HG02588 (cell line): ENCODE measurements around the gene KAZN.

Experiments
- ATAC-seq: cut with Tn5 transposase; IDR thresholded peaks from one replicate; pipeline ENCODE4 v1.9.1; 2021; ENCODE audit warnings: mild to moderate bottlenecking, moderate library complexity; ENCODE audit not compliant: unreplicated experiment

The KAZN gene

DNA sequence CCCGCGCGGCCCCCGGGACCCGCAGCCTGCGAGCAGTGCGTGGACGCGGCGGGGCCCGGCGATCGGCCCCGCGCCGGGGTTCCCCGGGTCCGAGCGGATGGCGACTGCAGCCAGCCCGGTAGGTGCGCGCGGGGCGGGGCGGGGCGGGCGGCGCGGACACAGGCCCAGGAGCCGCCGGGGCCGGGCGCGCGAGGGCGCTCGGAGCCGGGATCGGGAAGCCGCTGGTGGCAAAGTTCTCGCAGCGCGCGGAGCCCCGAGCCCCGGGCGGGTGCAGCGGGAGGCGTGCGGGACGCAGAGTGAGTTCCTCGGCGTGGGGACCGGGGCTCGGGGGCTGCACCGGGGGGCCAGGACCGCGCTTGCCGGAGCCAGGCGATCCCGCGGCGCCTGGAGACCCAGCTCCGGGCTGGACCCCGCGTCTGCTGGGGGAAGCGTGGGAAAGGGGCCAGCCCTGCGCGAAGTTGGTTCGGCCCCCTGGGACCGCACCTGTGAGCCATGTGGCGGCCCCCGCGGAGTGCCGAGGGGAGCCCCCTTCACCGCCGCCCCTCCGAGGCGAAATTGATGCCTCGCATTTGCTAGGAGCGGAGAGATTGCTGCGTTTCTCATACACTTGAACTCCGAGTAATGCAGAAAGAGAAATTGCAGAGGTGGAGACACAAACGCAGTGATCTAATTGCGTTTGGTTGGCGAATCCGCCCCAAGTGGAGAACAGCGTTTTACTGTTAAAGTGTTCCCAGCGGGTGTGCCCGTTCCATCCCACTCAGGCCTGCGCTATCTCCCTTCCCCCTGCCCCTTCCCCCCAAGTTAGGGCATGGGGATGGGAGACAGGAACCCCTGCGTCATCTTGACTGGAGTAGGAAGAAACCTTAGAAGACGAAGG is 326.2 kb downstream of the KAZN start:
- ATAC-seq: no peak

- no peak for ATAC-seq
These were observed 327.1 kb downstream of the KAZN start for GRCh38 chr1:14925336-14926136.

DNA sequence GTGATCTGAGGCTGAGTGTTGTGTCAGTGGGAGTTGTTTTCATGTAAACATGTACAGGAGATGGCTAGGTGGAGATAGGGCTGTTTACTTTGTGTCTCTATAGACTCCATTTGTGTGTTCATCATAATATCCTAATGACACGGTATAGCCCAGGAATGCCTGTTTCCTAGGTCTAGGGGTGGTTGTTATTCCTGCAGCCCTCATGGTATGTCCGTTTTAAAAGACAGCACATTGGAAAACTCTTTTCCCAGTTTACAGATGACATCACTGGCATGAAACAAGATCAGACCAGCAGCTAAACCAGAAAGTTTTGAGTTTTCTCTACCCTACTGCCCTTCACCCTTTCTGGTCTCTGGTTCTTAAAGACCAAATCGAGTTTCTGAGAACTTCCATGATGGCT is 327.7 kb downstream of the KAZN start:
- no peak for ATAC-seq

DNA sequence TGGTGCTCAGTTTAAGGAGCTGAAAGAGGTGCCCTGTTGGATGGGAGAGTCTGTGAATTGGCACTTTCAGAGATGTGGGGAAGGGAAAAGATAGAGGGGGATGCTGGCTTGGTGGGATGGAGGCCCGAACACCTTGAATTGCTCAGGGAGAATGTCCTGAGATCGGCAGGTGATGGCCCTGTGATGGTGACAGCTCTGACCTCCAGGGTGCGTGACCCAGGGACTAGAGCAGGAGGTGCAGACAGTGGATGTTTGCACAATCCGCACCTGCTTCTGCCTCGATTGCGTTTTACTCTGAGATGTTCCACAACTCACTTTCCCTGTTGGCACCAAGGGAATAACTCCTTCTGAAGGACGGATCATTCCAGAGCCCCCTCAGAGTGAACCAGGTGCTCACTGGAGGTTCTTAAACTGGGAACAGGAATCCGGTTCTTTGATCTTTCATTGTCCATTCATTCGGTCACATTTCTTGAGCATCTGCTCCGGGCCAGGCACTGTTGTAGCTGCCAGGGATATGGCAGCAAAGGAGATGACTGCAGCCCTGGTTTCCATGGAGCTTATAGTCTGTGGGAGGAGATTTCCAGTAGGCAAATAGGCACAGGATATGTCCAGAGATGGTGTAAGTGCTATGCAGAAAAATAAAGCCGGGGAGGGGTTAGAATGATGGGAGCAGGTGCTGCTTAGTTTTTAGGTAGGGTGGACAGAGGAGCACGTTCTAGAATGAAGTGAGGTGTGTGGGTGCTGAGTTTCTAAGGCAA is 328.5 kb downstream of the KAZN start:
- no peak for ATAC-seq

- no peak for ATAC-seq
These were observed 329.9 kb downstream of the KAZN start for GRCh38 chr1:14928412-14928811.

- no peak for ATAC-seq
These were observed 330.5 kb downstream of the KAZN start for GRCh38 chr1:14928886-14929546.

- no peak for ATAC-seq
These were observed 331.2 kb downstream of the KAZN start for GRCh38 chr1:14929547-14930246.

GRCh38 chr1:14930247-14930965 is 331.9 kb downstream of the KAZN start:
- ATAC-seq: no peak

GRCh38 chr1:14932034-14932638 is 333.7 kb downstream of the KAZN start:
- no peak for ATAC-seq

DNA sequence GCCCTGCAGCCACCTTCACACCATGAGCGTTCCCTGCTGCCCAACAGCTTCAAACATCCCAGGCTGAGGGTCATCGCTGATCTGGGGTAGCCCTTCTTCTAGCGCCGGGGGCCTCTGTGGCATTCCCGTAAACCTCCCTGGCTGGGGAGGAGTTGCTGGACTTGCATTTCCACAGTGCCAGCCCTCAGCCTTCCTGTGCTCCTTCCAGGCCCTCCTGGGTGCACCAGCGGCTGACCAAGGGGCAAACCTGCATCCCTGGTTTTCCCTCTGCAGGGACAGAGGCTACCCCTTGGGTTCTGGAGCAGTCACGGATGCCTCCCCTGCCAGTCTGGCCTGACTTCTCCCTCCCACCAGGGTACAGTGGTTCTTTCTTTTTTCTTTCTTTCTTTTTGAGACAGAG is 336.4 kb downstream of the KAZN start:
- ATAC-seq: no peak

GRCh38 chr1:14936815-14937214 is 338.3 kb downstream of the KAZN start:
- no peak for ATAC-seq

GRCh38 chr1:14937288-14937949 is 338.9 kb downstream of the KAZN start:
- ATAC-seq: no peak

DNA sequence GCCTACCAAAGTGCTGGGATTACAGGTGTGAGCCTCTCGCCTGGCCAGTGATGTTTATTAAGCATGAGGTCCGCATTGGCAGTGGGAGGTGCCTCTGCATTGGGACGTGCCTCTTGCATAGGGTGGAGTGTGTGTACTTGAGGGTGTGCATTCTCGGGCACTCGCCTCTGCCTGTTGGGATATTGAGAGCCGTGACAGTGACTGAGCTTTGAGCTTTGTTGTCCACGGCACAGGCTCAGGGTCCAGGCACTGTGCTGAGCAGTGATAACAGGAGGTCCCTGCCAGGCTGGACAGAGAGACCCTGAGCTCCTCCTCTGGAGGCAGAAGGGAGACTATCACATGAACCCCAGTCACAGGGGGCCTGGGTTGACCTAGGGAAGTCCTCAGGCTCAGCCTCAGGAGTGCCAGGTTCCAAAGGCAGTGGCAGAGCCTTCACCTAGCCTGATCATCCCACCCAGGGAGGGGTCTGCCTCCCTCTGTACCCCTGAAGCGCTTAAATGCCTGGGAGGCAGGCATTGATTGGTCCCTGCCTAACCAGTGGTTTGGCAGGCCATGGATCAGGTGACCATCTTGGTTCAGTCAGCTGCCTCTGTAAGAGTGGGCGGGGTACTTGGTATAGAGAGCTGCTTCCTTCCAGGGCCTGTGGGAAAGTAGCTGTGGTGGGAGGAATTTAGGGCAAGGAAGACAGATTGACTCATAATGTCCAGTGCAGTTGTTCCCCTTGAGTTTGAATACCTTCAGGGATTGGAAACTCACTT is 341.2 kb downstream of the KAZN start:
- no peak for ATAC-seq

DNA sequence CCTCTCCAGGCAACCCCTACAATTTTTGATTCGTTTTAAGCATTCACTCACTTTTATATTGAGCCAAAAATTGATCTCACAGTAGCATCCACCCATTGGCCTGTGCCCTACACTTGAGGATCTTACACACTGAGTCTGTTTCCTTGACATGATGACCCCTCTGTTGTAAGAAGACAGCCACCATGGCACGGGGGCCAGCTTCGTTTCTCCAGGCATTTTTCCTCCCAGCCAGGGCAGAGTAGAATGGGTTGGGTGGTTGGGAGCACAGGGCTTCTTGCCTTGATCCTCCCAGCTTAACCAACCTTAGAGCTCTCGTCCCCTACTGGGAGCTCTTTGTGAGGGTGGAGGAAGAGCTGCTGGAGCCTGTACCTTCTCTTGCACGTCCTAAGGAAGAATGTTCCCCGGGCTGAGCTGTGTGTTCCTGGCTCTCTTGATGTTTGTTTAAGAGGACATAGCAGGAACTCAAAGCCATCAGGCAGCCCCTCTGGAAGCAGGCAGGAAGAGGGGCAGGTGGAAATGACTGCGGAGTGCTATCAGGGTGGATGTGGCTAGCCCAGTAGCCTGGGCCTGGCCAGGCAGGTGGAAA is 341.9 kb downstream of the KAZN start:
- no peak for ATAC-seq

DNA sequence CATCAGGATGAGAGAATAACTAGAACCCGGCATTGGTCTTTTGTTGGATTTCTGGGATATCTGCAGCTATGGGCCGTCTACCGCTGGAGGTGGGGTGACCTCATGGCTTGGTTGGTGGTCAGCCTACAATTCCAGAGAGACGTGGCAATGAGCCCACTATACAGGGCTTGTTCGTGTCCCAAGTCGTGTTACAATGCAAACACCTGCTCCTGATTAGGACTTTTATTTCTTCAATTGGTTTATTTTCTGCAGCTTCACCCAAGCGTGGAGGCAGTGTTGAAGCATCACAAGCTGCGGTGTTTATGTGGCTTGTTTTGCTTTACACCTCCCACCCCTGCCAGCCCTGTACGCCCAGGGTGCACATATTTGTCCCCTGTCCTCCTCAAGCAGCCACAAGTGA is 343.4 kb downstream of the KAZN start:
- ATAC-seq: no peak

- ATAC-seq: no peak
These were observed 346.0 kb downstream of the KAZN start for GRCh38 chr1:14944471-14944985.
